Activated naive CD4-positive, alpha-beta T cell (primary cell): Measurements from ENCODE around the gene HNRNPDL.
"Not testable (repeated sequence)": the region's sequence is repeated elsewhere in the genome, so short reads cannot be mapped to it uniquely, and the experiment has no call there.

Experiments used
- DNase-seq, 4 experiments: peaks; one replicate each; lab custom pipeline; 2025; lab: John Stamatoyannopoulos, UW

Gene HNRNPDL

DNA sequence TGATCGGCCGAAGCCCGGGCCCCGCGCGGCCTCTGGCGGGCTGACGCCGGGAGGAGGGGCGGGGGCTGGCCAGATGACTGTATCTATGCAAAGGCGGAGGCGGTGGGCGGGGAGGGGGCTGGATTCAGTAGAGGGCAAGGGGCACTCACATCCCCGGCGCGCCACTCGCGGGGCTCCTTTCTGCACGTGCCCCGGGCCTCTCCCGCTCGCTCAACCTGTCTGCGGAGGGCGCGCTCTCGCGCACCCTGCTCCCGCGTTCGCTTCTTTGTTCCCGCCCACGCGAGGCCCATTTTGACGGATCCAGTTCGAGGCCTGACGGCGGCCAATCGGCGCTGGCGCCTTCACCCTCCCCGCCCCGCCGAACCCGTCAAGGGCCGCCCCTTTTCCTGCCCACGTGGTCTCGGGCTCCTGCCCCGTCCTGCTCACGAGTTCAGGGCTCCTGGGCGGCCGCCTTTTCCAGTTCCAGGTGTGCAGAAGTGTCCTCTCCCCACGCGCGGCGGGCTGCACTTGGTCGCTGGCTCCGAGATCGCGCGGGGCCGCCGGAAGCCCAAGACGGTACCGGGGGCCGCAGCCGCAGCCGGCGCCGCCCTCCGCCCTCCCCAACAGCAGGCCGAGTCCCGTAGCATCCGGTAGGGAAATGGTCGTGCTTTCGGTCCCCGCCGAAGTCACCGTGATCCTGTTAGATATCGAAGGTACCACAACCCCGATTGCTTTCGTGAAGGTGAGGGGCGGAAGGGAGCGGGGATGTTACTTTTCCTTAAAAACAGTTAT, at the start of gene HNRNPDL, which contains the start of gene ENOPH1:
Gene HNRNPDL, minus strand, starts transcription at position 270 of the 771 bp plus-strand sequence. CDS start 772 bp downstream, outside the sequence.
Gene ENOPH1, plus strand, starts transcription at position 398 of the 771 bp plus-strand sequence. Its CDS starts 240 bp downstream, at position 638.
- peak; percentile 93 to 99 (median 96) for DNase-seq

DNA sequence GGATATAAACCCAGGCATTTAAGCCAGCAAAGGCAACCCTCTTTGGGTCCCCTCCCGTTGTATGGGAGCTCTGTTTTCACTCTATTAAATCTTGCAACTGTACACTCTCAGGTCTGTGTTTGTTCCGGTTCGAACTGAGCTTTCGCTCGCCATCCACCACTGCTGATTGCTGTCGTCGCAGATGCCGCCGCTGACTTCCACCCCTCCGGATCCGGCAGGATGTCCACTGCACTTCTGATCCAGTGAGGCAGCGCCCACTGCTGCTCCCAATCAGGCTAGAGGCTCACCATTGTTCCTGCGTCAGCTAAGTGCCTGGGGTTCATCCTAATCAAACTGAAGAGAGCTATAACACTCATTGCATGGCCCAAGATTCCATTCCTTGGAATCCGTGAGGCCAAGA, 49.3 kb upstream of the HNRNPDL start:
- no peak for DNase-seq

DNA sequence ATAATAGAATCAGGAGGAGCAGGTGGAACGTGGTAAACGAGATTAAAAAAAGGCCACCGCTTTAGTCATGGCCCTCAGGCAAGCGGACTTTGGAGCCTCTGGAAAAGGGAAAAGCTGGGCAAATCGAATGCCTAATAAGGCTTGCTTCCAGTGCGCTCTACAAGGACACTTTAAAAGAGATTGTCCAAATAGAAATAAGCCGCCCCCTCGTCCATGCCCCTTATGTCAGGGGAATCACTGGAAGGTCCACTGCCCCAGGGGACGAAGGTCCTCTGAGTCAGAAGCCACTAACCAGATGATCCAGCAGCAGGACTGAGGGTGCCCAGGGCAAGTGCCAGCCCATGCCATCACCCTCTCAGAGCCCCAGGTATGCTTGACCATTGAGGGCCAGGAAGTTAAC, 47.2 kb upstream of the HNRNPDL start:
- not testable (repeated sequence) for DNase-seq

DNA sequence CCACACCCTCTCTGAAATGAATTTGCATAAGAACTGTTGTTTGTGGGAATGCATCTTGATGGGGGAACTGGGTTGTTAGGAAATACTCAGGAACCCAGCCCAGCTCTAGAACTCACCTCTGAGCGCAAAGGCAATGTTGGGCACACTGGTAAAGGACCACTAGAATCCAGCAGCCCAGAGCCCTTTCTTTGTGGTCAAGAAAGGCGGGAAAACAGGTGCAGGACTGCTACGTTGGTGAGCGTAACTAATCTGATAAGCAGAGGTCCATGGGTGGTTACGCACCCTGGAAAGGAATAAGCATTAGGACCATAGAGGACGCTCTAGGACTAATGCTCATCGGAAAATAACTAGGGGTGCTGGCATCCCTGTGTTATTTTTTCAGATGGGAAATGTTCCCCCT, 45.7 kb upstream of the HNRNPDL start:
- DNase-seq = not testable (repeated sequence)

DNA sequence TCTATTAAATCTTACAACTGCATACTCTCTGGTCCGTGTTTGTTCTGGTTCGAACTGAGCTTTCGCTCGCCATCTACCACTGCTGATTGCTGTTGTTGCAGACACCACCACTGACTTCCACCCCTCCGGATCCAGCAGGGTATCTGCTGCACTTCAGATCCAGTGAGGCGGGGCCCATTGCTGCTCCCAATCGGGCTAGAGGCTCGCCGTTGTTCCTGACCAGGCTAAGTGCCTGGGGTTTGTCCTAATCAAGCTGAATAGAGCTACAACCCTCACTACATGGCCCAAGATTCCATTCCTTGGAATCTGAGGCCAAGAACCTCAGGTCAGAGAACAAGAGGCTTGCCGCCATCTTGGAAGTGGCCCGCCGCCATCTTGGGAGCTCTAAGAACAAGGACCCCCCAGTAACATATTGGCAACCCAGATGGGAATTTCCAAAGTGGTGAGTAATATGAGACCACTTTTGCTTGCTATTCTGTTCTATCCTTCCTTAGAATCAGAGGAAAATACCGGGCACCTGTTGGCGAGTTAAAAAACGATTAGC, 43.4 kb upstream of the HNRNPDL start:
- no peak for DNase-seq

DNA sequence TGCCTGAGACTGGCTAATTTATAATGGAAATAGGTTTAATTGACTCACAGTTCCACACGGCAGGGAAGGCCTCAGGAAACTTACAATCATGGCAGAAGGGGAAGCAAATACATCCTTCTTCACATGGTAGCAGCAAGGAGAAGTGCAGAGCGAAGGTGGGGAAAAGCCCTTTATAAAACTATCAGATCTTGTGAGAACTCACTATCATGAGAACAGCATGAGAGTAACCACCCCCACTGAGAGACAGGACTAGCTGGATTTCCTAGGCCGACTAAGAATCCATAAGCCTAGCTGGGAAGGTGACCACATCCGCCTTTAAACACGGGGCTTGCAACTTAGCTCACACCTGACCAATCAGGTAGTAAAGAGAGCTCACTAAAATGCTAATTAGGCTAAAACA, 42.8 kb upstream of the HNRNPDL start:
- not testable (repeated sequence) for DNase-seq

DNA sequence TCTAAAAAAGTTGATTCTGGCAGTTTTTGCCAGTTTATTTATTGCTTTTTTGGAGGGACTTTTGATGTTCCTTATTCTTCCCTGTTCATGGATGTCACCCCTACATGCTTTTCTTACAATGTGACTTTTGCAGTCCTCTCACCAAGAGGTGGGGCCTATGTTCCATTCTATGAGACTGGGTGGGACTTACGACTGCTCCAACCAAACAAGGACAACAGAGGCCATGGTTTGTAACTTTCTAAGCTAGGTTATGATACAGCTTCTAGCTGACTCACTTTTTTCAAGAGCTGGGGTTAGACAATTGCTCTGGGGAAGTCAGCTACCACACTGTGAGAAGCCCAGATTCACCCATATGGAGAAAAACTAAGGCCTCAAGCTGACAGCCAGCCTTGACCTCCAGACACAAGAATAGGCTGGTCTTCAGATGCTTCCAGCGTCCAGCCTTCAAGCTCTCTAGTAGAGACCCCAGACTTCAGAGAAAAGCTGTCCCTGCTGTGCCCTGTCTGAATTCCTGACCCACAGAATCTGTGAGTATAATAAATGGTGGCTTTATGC, 39.6 kb upstream of the HNRNPDL start:
- DNase-seq = no peak

DNA sequence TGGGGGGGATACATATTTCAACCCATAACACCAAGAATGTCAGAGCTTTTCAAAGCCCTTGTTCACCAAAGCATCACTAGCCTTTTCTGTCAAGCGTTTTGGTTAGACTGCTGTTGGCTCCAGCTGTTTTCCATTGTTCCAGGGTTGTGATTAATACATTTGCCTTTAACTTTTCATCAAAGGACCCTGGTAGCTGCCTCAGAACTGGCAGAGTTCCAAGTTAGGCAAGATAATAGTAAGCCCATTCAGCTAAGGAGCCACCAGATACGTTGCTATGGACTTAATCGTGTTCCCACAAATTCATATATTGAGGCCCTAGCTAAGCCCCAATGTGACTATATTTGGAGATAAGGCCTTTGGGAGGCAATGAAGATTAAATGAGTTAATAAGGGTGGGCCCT, 37.2 kb upstream of the HNRNPDL start:
- no peak for DNase-seq

DNA sequence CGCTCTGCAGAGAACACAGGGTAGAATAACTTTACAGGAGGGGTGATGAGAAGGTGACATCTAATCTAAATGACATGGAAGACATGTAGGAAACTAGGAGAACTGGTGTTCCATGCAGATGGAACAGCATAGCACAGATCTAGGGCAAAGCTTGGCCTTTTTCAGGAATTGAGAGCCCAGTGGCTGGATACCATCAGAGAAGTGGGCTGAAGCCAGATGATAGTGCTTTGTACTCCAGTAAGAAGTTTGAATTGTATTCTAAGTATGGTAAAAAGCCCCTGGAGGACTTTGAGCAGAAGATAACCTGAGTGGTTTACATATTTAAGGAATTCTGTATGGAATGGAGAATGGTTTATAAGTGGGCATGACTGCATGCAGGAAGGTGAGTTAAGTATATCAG, 33.0 kb upstream of the HNRNPDL start:
- DNase-seq = no peak

DNA sequence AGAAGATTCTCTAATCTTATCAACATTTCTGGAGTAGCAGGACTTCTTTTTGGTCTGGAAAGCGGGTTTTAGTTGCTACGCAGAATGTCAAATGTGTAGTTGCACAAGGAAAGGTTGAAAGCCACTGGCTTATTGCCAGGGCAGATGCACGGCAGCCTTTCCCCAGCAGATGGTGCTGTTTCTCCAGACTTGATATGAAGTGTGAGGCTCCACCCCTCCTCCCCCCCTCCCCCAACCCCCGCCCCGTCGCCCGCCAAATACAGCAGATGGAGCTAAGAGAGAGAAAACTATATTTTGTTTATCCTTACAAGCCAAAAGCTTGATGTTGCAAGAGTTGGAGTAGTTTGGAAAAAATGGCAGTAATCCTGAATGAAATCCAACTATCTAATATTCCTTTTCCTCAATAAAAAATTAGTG, 32.2 kb upstream of the HNRNPDL start:
- DNase-seq = peak; percentile 67 to 81 (median 78)

DNA sequence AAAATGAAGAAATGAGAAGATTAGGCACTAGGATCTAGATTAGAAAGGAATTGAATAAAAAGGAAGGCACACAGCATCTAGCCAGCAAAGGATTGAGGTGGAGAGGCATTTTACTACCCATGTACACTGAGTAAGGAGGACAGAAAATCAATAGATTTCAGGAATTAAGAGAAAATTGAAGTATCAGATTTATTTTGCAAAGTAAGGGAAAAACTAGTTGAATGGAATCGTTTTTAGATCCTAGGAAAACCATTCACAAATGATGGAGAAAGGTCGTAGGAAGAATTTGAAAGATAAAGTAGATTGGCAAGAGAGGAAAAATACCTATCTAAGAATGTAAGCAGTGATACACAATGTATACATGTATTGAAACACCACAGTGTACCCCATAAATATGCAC, 31.4 kb upstream of the HNRNPDL start:
- no peak for DNase-seq

DNA sequence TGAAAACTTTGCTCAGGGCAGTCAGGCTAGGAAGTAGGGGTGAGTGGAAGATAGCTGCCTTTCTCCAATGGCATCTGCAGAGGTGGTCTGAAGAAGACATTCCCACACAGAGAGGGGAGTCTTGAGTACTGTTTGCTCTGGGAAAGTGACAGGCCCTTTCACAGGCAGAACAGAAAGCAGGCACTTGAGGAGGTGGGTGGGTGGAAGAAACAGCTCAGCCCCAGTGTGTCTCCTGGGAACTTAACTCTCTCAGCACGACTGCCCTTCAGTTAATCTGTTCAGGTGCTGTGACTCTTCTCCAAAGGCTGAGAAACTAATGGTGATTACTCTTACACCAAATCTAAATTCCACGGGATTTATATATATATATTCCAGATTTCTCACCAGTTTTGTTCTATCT, 28.5 kb upstream of the HNRNPDL start:
- no peak for DNase-seq

DNA sequence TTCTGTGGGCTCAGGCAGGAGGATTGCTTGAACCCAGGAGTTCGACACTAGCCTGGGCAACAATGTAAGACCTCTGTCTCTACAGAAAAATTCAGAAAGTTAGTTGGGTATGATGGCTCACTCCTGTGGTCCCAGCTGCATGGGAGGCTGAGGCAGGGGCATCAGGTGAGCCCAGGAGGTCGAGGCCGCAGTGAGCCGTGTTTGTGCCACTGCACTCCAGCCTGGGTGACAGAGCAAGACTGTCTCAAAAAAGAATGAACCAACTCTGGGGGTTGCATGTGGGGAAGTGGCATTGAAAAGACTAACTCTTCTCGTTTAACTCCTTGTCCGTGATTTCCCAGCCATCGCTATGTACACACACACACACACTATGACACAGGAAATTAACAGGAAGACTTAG, 27.0 kb upstream of the HNRNPDL start:
- no peak for DNase-seq

DNA sequence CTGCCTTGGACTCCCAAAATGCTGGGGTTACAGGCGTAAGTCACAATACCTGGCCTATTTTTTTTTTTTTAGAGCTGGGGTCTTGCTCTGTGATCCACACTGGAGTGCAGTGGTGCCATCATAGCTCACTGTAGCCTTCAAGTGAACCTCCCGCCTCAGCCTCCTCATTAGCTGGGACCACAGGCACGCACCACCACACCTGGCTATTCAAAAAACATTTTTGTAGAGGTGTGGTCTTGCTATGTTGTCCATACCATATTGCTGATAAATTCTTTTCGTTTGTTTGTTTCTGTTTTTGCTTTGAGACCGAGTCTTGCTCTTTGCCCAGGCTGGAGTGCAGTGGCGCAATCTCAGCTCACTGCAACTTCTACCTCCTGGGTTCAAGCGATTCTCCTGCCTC, 21.8 kb upstream of the HNRNPDL start:
- DNase-seq = no peak

DNA sequence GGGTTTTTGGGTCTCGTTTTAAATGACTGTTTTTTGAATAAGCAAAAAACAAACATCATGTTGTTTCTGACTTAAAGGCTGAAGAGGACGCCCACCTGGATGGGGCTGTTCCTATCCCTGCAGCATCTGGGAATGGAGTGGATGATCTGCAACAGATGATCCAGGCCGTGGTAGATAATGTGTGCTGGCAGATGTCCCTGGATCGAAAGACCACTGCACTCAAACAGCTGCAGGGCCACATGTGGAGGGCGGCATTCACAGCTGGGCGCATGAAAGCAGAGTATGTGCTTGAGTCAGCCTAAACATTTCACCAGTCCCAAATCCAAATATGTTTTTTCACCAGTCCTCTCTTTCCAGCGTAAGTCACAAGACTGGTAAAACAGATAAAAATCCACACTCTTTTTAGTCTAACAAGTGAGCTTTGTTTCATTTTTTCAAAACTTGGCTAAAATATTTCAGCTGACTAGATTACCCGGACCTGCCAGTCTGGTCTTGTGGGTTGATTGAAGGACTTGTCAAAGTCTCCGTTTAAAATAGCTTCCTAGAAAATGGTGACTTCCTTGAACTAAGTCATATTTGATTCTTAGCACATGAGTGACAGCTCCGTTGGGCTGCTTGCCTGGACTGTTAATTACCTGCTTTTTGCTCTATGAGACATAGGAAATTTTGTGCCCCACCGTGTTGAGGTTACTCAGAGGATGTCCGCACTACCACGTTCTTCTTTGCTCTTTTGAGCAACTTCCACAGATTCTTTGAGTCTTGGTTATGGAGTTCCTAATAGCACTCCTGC, 20.9 kb upstream of the HNRNPDL start:
- DNase-seq = no peak

DNA sequence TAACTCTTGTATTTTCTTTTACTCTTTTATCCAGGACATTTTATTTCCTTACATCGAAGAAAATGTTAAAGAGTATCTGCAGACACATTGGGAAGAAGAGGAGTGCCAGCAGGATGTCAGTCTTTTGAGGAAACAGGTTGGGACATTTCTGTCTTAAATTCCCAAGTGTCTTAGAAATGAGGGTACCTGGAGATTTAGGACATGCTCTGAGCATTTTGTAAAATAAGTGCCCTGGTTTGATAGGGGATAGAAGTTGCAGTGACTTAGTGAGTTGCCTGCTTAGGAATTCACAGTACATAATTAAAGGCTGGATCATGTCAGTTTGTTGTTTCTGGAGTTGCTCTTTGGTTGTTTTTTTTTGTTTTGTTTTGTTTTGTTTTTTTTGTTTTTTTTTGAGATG, 17.6 kb upstream of the HNRNPDL start:
- no peak for DNase-seq

DNA sequence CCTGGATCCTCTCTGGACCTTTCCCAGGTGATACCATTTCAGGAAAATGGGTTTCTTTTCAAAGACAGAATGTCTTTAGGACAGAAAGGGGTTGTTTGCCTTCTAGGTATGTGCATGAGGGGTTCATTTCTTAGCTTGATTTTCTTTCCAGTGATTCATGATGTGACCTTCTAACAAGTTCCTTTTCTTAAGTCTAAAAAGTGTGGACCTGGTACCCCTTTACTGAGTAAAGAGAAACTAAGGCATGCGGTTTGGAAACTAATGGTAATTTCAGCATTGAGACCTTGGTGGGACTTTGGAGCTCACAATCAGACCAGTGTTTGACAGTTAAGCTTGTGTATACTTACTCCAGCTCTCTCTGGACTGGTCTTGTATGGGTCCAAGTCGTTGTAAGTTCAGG, 8.8 kb upstream of the HNRNPDL start:
- no peak for DNase-seq

DNA sequence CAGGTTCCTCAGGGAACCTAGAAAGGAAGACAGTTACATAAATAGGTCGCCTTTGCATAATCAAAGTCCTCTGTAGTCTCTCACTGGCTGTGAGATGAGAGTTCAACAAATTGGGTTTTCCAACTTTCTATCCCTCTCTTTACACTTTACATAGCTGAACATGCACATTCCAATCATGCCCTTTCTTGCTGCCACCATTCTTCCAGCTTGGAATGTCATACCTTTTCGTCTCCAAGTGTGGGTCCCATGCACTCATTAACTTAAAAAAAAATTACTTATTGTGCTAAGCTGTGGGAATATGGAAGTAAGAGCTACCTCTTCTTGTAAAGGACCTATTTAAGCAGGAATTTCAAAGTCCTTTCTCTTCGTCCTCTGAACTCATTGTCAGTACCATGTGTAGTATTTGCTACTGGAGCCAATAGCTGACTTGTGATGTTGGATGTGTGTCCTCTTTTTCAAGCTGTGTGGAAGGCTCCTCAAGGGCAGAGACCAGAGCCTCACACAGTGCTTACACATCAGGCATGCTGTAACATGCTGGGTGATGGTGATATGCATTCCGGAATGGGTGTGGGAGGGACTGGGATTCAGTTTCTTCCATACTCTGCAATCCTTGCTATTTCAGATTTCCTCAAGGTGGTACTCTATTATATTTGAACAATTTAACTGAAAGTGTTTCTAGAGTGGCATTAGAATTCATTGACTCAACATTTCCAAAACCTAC, 7.2 kb upstream of the HNRNPDL start:
- DNase-seq = no peak

DNA sequence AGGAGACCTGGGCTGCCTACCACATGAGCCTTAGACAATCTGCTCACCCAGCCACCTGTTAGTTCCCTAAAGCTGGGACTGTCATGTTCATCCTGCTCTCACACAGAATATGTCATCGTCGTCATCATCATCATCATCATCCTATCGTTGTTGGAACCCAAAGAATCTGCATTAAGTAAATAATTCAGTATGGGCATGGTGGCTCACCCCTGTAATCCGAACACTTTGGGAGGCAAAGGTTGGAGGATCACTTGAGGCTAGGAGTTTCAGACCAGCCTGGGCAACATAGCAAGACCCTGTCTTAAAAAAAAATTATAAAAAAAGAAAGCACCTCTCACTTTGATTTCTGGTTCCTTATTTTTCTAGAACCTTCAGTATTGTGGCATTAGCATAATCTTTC, 6.5 kb upstream of the HNRNPDL start:
- no peak for DNase-seq

DNA sequence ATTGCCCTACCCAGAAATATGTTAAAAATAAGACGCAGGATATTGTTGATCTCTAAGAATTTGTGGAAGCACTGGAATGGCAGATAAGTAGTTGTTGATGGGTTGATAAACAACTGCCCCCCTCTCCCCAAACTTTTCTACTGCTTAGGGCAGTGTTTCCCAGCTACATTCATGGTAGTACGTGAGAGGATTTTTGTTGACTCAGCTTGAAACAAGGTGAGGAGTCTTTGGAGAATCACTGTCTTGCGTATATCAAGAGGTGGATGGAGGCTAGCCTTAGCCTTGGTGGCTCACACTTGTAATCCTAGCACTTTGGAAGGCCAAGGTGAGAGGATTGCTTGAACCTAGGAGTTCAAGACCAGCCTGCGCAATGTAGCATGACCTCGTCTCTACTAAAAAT, 5.9 kb upstream of the HNRNPDL start:
- DNase-seq = no peak

DNA sequence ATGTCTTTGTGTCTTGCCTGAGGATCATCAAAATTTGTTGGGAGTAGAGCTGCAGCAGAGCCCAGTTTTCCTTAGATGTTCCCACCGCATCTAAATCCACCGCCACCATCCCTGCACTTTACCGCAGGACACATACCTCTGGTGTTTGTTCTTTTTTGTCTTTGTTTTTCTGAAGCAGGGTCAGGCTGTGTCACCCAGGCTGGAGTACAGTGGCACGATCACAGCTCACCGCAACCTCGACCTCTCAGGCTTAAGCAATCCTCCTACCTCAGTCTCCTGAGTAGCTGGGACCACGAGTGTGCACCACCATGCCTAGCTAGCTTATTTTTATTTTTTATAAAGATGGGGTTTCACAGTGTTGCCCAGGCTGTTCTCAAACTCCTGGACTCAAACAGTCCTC, 4.7 kb upstream of the HNRNPDL start:
- DNase-seq = no peak

DNA sequence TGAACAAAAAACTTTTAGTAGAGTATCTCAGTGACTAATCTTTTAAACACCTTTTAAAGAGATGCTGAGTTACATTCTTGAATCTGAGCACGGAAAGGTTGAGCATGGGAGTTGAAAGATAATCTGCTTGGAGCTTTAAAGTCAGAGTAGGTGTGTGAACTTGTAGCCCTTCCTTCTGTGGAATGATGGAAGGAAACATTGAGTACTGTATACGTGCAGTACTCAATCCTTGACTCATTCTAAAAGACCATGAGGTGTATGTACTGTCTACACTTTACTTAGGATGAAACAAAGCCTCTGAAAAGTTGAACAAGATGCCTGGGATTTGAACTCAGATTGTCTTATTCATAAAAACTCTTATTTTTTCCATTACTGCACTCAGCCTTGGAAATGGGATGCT, 3.5 kb upstream of the HNRNPDL start:
- DNase-seq = no peak
